HCT116 (cell line): Measurements from ENCODE around the gene IFI30.

ENCODE experiments used
- ATF3 ChIP-seq: IDR thresholded peaks from 2 replicates; pipeline ENCODE4 v1.6.1; 2012
- CTCF ChIP-seq, 3 experiments: fragments of 200-600 bp in 1 of 3; sonication (generic) in 1 of 3; IDR thresholded peaks in 2 of 3; conservative IDR thresholded peaks in 1 of 3; 2 replicates each; pipeline ENCODE4 v1.5.1; 2012 to 2017; ENCODE audit warnings: low read depth in 2 of 3, low read length in 2 of 3, antibody characterized with exemption in 1 of 3, borderline replicate concordance in 1 of 3, control low read depth in 1 of 3, mild to moderate bottlenecking in 1 of 3, mixed read lengths in 1 of 3, mixed run types in 1 of 3, moderate library complexity in 1 of 3; ENCODE audit not compliant: insufficient read depth in 1 of 3
- EZH2 ChIP-seq: fragments of 200-600 bp; sonication (generic); IDR thresholded peaks from 2 replicates; pipeline ENCODE4 v1.6.1; 2017; ENCODE audit warnings: antibody characterized with exemption, mixed run types
- EZH2phosphoT487 ChIP-seq: fragments of 200-600 bp; IDR thresholded peaks from 2 replicates; pipeline ENCODE4 v1.6.1; 2018; ENCODE audit warnings: antibody characterized with exemption, borderline replicate concordance
- POLR2A ChIP-seq: IDR thresholded peaks from 2 replicates; pipeline ENCODE4 v1.7.0; 2011; ENCODE audit warnings: borderline replicate concordance; ENCODE audit not compliant: insufficient read depth, insufficient read length; ENCODE audit errors: extremely low read depth
- POLR2AphosphoS5 ChIP-seq: IDR thresholded peaks from 2 replicates; pipeline ENCODE4 v1.6.1; 2011; ENCODE audit warnings: mild to moderate bottlenecking, low read depth, low read length, moderate library complexity
- YY1 ChIP-seq: IDR thresholded peaks from 2 replicates; pipeline ENCODE4 v1.6.1; 2011; ENCODE audit warnings: low read length, low read depth, moderate library complexity, mild to moderate bottlenecking; ENCODE audit not compliant: insufficient replicate concordance; ENCODE audit errors: extremely low read depth

- TF ChIP-seq CTCF (IDR thresholded peaks at IDR 0.05 in 2 of 3, conservative IDR thresholded peaks at IDR 0.05 in 1 of 3; ENCODE audit: borderline replicate concordance in 1 of 3, insufficient read depth in 1 of 3, low read depth in 2 of 3, low read length in 2 of 3) (no peak), EZH2 (no peak), POLR2A (no peak), YY1 (no peak), POLR2AphosphoS5 (no peak), EZH2phosphoT487 (no peak), ATF3 (no peak)
These were observed 28.1 kb upstream of the IFI30 start for GRCh38 chr19:18145391-18145999.
